ENCODE data around the gene BANK1.

The BANK1 gene

DNA sequence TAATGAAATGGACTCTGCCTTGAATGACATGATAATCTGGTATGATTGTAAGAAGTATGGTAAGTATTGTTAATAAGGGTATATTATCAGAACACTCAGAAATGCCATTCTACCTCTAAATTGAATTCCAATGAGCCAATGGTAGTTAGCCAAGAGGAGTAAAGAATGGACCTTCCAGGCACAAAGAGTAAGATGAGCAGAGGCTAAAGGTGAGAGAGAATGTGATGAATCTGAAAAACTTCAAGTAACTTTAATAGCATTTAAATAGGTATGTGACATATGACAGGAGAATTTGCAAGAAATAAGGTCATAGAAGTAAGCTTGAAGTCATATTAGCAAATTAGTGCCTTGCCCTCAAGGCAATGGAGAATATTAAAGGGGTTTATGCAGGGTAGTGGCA lies 152.4 kb downstream of the BANK1 start:
- TF ChIP-seq, protein P1, sequence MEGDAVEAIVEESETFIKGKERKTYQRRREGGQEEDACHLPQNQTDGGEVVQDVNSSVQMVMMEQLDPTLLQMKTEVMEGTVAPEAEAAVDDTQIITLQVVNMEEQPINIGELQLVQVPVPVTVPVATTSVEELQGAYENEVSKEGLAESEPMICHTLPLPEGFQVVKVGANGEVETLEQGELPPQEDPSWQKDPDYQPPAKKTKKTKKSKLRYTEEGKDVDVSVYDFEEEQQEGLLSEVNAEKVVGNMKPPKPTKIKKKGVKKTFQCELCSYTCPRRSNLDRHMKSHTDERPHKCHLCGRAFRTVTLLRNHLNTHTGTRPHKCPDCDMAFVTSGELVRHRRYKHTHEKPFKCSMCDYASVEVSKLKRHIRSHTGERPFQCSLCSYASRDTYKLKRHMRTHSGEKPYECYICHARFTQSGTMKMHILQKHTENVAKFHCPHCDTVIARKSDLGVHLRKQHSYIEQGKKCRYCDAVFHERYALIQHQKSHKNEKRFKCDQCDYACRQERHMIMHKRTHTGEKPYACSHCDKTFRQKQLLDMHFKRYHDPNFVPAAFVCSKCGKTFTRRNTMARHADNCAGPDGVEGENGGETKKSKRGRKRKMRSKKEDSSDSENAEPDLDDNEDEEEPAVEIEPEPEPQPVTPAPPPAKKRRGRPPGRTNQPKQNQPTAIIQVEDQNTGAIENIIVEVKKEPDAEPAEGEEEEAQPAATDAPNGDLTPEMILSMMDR (IDR thresholded peaks at IDR 0.05; ENCODE audit: borderline replicate concordance, control extremely low read depth, extremely low read depth, insufficient read depth, missing control alignments) = no peak
- in situ Hi-C loops (cut with MboI; ENCODE audit: low sequenced_read_pairs, unreplicated experiment) = no loop called here
- DNase-seq (ENCODE audit: low spot score) = no peak

DNA sequence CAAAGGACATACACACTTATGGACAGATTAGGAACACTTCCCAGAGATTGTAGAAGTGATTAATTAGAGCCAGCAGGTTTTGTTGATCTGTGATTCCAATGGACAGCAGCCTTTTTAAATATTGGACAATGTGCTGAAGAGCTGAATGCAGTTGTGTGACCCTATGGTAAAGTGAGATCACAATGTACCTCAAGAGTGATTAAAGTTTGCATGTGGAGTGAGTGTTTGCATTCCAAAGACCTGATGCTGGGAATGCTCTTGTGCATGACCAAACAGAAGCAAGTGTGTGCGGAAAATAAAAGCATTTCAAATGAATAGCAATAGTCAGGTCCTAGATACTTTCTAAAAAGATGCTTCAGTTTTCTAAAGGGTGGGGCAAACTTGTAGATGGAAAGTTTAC lies 154.1 kb downstream of the BANK1 start:
- in situ Hi-C loops (cut with MboI; ENCODE audit: low sequenced_read_pairs, unreplicated experiment) = no loop called here
- TF ChIP-seq, protein P1 (IDR thresholded peaks at IDR 0.05; ENCODE audit: borderline replicate concordance, control extremely low read depth, extremely low read depth, insufficient read depth, missing control alignments) = no peak
- DNase-seq (ENCODE audit: low spot score) = no peak

DNA sequence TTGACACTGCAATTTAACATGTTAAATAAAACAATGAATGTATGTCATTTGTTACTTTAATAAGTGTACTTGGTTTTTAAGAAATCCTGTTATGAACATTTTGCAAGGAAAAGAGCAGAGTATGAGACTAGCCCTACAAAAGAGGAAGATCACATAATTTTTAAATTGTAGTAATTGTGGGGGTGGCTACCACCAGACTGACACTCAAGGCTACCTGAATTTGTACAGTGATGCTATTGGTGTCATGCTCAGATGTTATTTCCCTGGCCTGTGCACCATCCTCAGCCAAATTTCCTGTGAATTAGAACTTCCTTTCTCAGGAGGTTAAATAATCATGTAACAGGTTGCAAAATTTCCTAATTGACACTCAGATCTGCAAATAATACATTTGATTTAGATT lies 157.5 kb downstream of the BANK1 start:
- in situ Hi-C loops (cut with MboI; ENCODE audit: low sequenced_read_pairs, unreplicated experiment) = no loop called here
- TF ChIP-seq, protein P1 (IDR thresholded peaks at IDR 0.05; ENCODE audit: borderline replicate concordance, control extremely low read depth, extremely low read depth, insufficient read depth, missing control alignments) = no peak
- no peak for DNase-seq (ENCODE audit: low spot score)

DNA sequence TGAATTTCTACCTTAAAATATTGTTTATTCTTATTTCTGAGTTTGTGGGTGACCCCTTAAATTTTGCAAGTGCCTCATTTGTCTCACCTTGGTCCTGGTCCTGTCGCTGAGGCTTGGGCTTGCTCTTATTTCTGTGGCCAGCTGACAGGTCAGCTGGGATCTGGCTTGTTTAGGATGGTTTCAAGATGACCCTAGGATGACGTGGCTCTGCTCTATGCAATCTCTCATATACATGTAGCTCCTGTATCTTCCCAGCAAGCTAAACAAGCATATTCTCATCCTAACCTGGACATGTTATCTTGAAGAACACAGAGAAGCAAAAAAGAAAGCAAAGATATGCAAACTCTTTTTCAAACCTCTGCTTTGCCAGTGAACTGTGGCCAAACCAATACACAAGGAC lies 158.4 kb downstream of the BANK1 start:
- TF ChIP-seq, protein P1 (IDR thresholded peaks at IDR 0.05; ENCODE audit: borderline replicate concordance, control extremely low read depth, extremely low read depth, insufficient read depth, missing control alignments) = no peak
- in situ Hi-C loops (cut with MboI; ENCODE audit: low sequenced_read_pairs, unreplicated experiment) = no loop called here
- DNase-seq (ENCODE audit: low spot score) = no peak

DNA sequence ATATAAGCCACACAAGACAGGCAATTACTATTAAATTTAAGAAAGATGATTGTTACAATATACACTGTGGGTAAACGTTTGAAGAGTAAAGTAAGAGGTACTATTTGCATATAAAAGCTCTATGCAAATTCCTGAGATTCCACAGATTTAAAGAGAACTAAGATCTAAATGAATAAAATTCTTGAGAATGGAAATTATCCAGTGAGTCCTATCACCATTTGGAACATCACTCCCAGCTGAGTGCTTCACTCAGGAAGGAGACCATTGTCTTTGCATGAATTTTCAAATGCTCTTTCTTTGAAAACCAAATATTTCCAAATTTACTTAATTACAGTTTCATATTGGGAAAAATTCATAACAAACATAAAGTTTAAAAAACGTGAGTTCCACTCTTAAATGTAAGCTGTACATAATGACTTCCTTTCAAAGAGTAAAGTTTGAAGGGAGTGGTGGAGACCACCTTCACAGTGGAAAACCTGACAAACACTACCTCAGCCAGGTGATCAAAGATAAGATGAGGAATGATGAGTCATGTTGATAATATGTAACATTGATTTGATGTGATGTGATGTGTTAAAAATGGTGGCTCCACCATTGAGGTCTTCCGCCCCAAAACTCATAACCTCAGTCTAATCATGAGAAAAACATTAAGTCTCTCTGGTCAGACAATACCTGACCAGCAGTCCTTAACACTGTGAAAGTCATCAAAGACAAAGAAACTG lies 159.9 kb downstream of the BANK1 start:
- DNase-seq (ENCODE audit: low spot score) = no peak
- in situ Hi-C loops (cut with MboI; ENCODE audit: low sequenced_read_pairs, unreplicated experiment) = no loop called here

DNA sequence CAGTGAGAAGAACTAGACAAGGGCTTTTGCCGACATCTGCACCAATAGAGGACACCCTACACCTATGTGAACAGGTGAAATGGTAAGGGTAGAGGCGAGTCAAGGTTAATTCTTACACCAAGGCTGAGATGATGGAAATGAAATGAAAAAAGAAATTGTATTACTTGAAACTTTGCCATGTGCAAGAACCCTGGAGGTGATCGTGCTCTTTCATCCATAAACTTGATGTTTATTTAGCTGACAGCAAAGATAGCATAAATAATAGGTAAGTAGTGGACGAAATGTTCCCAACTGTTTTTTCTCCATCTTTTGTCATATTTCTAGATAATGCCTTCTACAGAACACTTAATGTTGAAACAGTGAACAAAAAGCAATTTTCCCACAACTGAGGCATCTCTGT lies 162.5 kb downstream of the BANK1 start:
- in situ Hi-C loops (cut with MboI; ENCODE audit: low sequenced_read_pairs, unreplicated experiment) = no loop called here
- TF ChIP-seq, protein P1 (IDR thresholded peaks at IDR 0.05; ENCODE audit: borderline replicate concordance, control extremely low read depth, extremely low read depth, insufficient read depth, missing control alignments) = no peak
- no peak for DNase-seq (ENCODE audit: low spot score)

More for the DNA sequence above, 159.9 kb downstream of the BANK1 start:
- TF ChIP-seq, protein P1 (IDR thresholded peaks at IDR 0.05; ENCODE audit: borderline replicate concordance, control extremely low read depth, extremely low read depth, insufficient read depth, missing control alignments) = no peak
